Breast epithelium (tissue), 4 donors: ENCODE results near the gene GBA2. TPM values are rescaled to one million over a fixed set of nuclear protein-coding genes. Genes with fewer than 3 reads are reported as not detected.

ENCODE experiments used
- DNase-seq, 2 donors: peaks; one replicate each; pipeline ENCODE4 v3.0.0-alpha.2; 2019; ENCODE audit warnings: low spot score in 2 of 2
- H3K27ac ChIP-seq, 2 donors: fragments of 200-600 bp; sonication (generic) in 1 of 2; one replicate each; pipeline ENCODE4 v1.5.1; 2016 to 2019; ENCODE audit warnings: mild to moderate bottlenecking in 1 of 2
- H3K27me3 ChIP-seq, 2 donors: fragments of 200-600 bp; sonication (generic) in 1 of 2; one replicate each; pipeline versions ENCODE4 v1.5.1 to v1.6.0; 2017 to 2019; ENCODE audit warnings: control low read depth in 1 of 2, mild to moderate bottlenecking in 1 of 2
- H3K36me3 ChIP-seq: fragments of 200-600 bp; one replicate; pipeline ENCODE4 v1.5.1; 2019
- H3K4me1 ChIP-seq, 2 donors: fragments of 200-600 bp; sonication (generic); one replicate each; pipeline ENCODE4 v1.5.1; 2016 to 2019; ENCODE audit warnings: control low read depth in 1 of 2
- H3K4me3 ChIP-seq, 3 donors: fragments of 200-600 bp; sonication (generic); 1 replicate in 2 of 3; 2 replicates in 1 of 3; pipeline ENCODE4 v1.5.1; 2016 to 2019; ENCODE audit warnings: mild to moderate bottlenecking in 3 of 3, moderate library complexity in 2 of 3
- H3K9me3 ChIP-seq, 2 donors: fragments of 200-600 bp; sonication (generic) in 1 of 2; one replicate each; pipeline ENCODE4 v1.5.1; 2016 to 2019; ENCODE audit warnings: control low read depth in 1 of 2
- CTCF ChIP-seq, 3 donors: fragments of 450-650 bp; IDR thresholded peaks; one replicate each; pipeline ENCODE4 v1.5.1; 2016 to 2017; ENCODE audit warnings: antibody characterized with exemption in 3 of 3, mild to moderate bottlenecking in 3 of 3, moderate library complexity in 3 of 3
- POLR2A ChIP-seq: fragments of 450-650 bp; IDR thresholded peaks from one replicate; pipeline ENCODE4 v1.6.1; 2016; ENCODE audit warnings: antibody characterized with exemption, mild to moderate bottlenecking, moderate library complexity
- POLR2AphosphoS5 ChIP-seq, 3 donors: sonication (generic); formaldehyde crosslinking; IDR thresholded peaks; one replicate each; pipeline ENCODE4 v1.6.1; 2017; ENCODE audit warnings: antibody characterized with exemption in 3 of 3
- intact Hi-C: fragments of 100-400 bp; cut with DNase I; formaldehyde crosslinking; loops from one replicate; pipeline ENCODE4 v1.15.1; 2023; ENCODE audit warnings: low total_unique reads
- total RNA-seq, 3 donors: library from RNA; depleted of rRNA; stranded (reverse); fragments of >200 nt; gene quantifications; one replicate each; pipeline ENCODE4 v1.1.0, GENCODE V29; 2016

GBA2 gene
- total RNA-seq, 3 donors from 2014 or later, result 44.5 to 63.8 (median 57.0) TPM

GRCh38 chr9:35717132-35717870 lies 31.7 kb downstream of the GBA2 start:
- Histone ChIP-seq H3K4me3 (no peak overlapping the region), H3K9me3 (no peaks in the 10 kb centered on the region), H3K27me3 (no peaks in the 10 kb centered on the region), H3K4me1 (no peaks in the 10 kb centered on the region), H3K27ac (no peak overlapping the region), H3K36me3 (peaks cover 26% of the 10 kb centered on the region)
- TF ChIP-seq CTCF (IDR thresholded peaks at IDR 0.05), result no peak
- no peak for TF ChIP-seq POLR2AphosphoS5 (IDR thresholded peaks at IDR 0.05)
- no peak for TF ChIP-seq POLR2A
- intact Hi-C loops, result no loop called here
- no peak for DNase-seq

GRCh38 chr9:35716230-35716629 lies 32.8 kb downstream of the GBA2 start:
- H3K36me3 ChIP-seq, result peaks cover 29% of the 10 kb centered on the region
- no peak for DNase-seq
- H3K9me3 ChIP-seq, result no peaks in the 10 kb centered on the region
- no peak overlapping the region for H3K4me3 ChIP-seq
- TF ChIP-seq POLR2A, result no peak
- no peak for TF ChIP-seq CTCF (IDR thresholded peaks at IDR 0.05)
- TF ChIP-seq POLR2AphosphoS5 (IDR thresholded peaks at IDR 0.05), result no peak
- intact Hi-C loops, result no loop called here
- peak overlapping the region in 1 of 2 donors; percentile 38 for H3K27ac ChIP-seq
- H3K27me3 ChIP-seq, result no peaks in the 10 kb centered on the region
- H3K4me1 ChIP-seq, result no peaks in the 10 kb centered on the region

GRCh38 chr9:35714579-35715252 lies 34.3 kb downstream of the GBA2 start:
- H3K4me1 ChIP-seq, result no peaks in the 10 kb centered on the region
- no peak overlapping the region for H3K27ac ChIP-seq
- peaks cover 36% of the 10 kb centered on the region for H3K36me3 ChIP-seq
- no peaks in the 10 kb centered on the region for H3K27me3 ChIP-seq
- no peaks in the 10 kb centered on the region for H3K9me3 ChIP-seq
- no peak overlapping the region for H3K4me3 ChIP-seq
- intact Hi-C loops, result no loop called here
- TF ChIP-seq POLR2A (no peak), POLR2AphosphoS5 (IDR thresholded peaks at IDR 0.05) (no peak)
- DNase-seq, result no peak

GRCh38 chr9:35714123-35714522 lies 34.9 kb downstream of the GBA2 start:
- Histone ChIP-seq H3K4me3 (no peak overlapping the region), H3K27me3 (no peaks in the 10 kb centered on the region), H3K36me3 (peaks cover 30% of the 10 kb centered on the region), H3K4me1 (no peaks in the 10 kb centered on the region), H3K27ac (no peak overlapping the region), H3K9me3 (no peaks in the 10 kb centered on the region)
- TF ChIP-seq POLR2A (no peak), CTCF (IDR thresholded peaks at IDR 0.05) (no peak), POLR2AphosphoS5 (IDR thresholded peaks at IDR 0.05) (no peak)
- DNase-seq, result no peak
- intact Hi-C loops, result no loop called here

GRCh38 chr9:35713578-35713977 lies 35.5 kb downstream of the GBA2 start:
- intact Hi-C loops, result no loop called here
- DNase-seq, result no peak
- Histone ChIP-seq H3K27ac (no peak overlapping the region), H3K9me3 (no peaks in the 10 kb centered on the region), H3K36me3 (peaks cover 25% of the 10 kb centered on the region), H3K27me3 (no peaks in the 10 kb centered on the region), H3K4me1 (no peaks in the 10 kb centered on the region), H3K4me3 (no peak overlapping the region)
- no peak for TF ChIP-seq POLR2AphosphoS5 (IDR thresholded peaks at IDR 0.05)
- TF ChIP-seq CTCF (IDR thresholded peaks at IDR 0.05), result no peak
- no peak for TF ChIP-seq POLR2A
